T-cell (primary cell): ENCODE measurements around the gene PIK3AP1. TPM values are rescaled to one million over a fixed set of nuclear protein-coding genes. Genes with fewer than 3 reads are reported as not detected.

Experiments used
- ATAC-seq, 4 experiments: fragments of 200-7000 bp in 3 of 4; fragments of 150-1000 bp in 1 of 4; cut with Tn5 transposase; replicated peaks in 1 of 4; 1 replicate in 3 of 4; 2 replicates in 1 of 4; pipeline ENCODE4 v1.10.0; 2021; ENCODE audit warnings: moderate library complexity in 3 of 4, mild to moderate bottlenecking in 2 of 4, moderate number of reproducible peaks in 1 of 4
- CTCF ChIA-PET, 2 donors: fragments of 300-600 bp; sonication (Branson Sonifier 250); formaldehyde crosslinking; loops; one replicate each; lab custom pipeline; 2022; ENCODE audit warnings: antibody characterized with exemption in 2 of 2; lab: Charles Lee
- POLR2A ChIA-PET, 2 donors: fragments of 300-600 bp; sonication (Branson Sonifier 250); formaldehyde crosslinking; loops; one replicate each; lab custom pipeline; 2022; ENCODE audit warnings: antibody characterized with exemption in 2 of 2; lab: Charles Lee
- DNase-seq, 35 experiments: peaks; one replicate each; pipeline versions ENCODE4 v3.0.0 to v3.0.0-alpha.2; 2013 to 2023
- H3K27ac ChIP-seq: one replicate; pipeline ENCODE4 v1.5.1; 2013; ENCODE audit warnings: low read length
- H3K27me3 ChIP-seq, 2 experiments: replicated peaks in 1 of 2; 1 replicate in 1 of 2; 2 replicates in 1 of 2; pipeline versions ENCODE4 v1.6.1 to v1.7.0; 2013; ENCODE audit warnings: low read length in 1 of 2, mixed read lengths in 1 of 2; ENCODE audit not compliant: control insufficient read depth in 2 of 2, insufficient read depth in 2 of 2; ENCODE audit errors: extremely low read depth in 1 of 2
- H3K36me3 ChIP-seq, 2 donors: 1 replicate in 1 of 2; 2 replicates in 1 of 2; pipeline versions ENCODE4 v1.6.1 to v1.7.0; 2013; ENCODE audit warnings: low read length in 1 of 2; ENCODE audit not compliant: control insufficient read depth in 2 of 2, insufficient read depth in 1 of 2; ENCODE audit errors: extremely low read depth in 1 of 2
- H3K4me1 ChIP-seq, 2 experiments: 1 replicate in 1 of 2; 2 replicates in 1 of 2; pipeline versions ENCODE4 v1.6.1 to v1.7.0; 2013; ENCODE audit warnings: low read length in 2 of 2, mixed read lengths in 1 of 2; ENCODE audit not compliant: insufficient read depth in 2 of 2, control insufficient read depth in 1 of 2; ENCODE audit errors: extremely low read depth in 1 of 2
- H3K4me3 ChIP-seq, 2 donors: 1 replicate in 1 of 2; 2 replicates in 1 of 2; pipeline versions ENCODE4 v1.5.1 to v1.7.0; 2013; ENCODE audit warnings: mild to moderate bottlenecking in 2 of 2, low read length in 1 of 2, moderate library complexity in 1 of 2; ENCODE audit not compliant: control insufficient read depth in 1 of 2; ENCODE audit errors: extremely low read depth in 1 of 2
- H3K9me3 ChIP-seq: 2 replicates; pipeline ENCODE4 v1.7.0; 2013
- H3K27ac Mint-ChIP-seq, 2 donors: one replicate each; pipeline ENCODE4 v1.8.0; 2020 to 2021; ENCODE audit warnings: mild to moderate bottlenecking in 2 of 2, mixed read lengths in 2 of 2
- H3K27me3 Mint-ChIP-seq, 2 donors: one replicate each; pipeline ENCODE4 v1.8.0; 2021 to 2022; ENCODE audit warnings: mixed read lengths in 2 of 2
- H3K36me3 Mint-ChIP-seq: one replicate; pipeline ENCODE4 v1.8.0; 2021; ENCODE audit warnings: mixed read lengths
- H3K4me1 Mint-ChIP-seq, 3 donors: one replicate each; pipeline ENCODE4 v1.8.0; 2020 to 2022; ENCODE audit warnings: mixed read lengths in 3 of 3, mild to moderate bottlenecking in 1 of 3
- H3K4me3 Mint-ChIP-seq, 3 donors: one replicate each; pipeline ENCODE4 v1.8.0; 2020 to 2022; ENCODE audit warnings: mild to moderate bottlenecking in 3 of 3, mixed read lengths in 3 of 3, moderate library complexity in 3 of 3
- H3K9me3 Mint-ChIP-seq, 3 donors: one replicate each; pipeline ENCODE4 v1.8.0; 2020 to 2022; ENCODE audit warnings: mixed read lengths in 3 of 3
- whole genome bisulfite sequencing: methylation state at CpG from one replicate; pipeline ENCODE4 v1.1.5; 2013; ENCODE audit warnings: missing lambda C conversion rate; ENCODE audit not compliant: insufficient coverage; 5-methylcytosine and 5-hydroxymethylcytosine counted together
- total RNA-seq, 35 experiments: library from RNA in 6 of 35; stranded (reverse) in 6 of 35; fragments of 120-200 nt in 1 of 35; gene quantifications; one replicate each; pipeline versions ENCODE4 v1.2.1 to v1.2.4 and lab custom pipeline; 2013 to 2026

The PIK3AP1 gene
- total RNA-seq, 5 donors from 2014 or later (not counting 1 experiment from before 2014, with no cell fraction given), result 4.9 to 9.5 (median 7.9) TPM

DNA sequence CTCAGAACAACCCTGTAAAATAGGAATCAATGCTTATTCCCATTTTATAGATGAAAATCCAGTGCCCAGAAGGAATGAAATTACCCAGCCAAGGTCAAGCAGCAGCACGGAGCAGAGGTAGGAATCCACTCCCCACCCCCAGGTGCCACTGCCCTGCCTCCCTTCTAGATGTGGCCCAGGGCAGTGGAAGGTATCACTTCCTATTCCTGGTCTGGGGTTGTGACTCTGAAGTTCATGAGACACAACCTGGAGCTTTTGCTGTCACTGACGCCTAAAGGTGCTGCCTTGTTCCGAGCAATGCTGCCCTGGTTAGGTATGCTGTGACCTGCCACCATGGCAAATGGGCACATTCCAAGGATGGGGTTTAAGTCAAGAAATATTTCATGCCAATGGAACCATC, 53.6 kb downstream of the PIK3AP1 start:
- H3K27ac ChIP-seq, result no peak overlapping the region
- POLR2A ChIA-PET, result no interaction called here

DNA sequence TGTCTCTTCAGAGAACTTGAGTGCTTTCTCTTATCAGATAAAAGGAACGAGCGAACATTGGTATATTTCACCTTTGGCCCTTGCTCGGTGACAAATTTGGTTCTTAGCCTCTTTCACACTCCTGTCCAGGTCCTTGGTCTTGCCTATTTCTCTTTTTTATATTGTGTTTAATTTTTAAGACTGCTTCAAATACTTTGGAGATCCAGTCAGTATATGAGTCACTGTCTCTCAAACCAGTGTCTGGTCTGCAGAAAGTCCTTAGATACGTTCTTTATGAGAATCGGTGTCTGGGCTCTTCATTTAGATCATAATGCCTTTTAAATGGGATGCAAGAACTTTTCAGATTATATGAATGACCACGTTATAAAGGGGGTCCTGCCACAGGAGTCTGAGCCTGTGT, 55.0 kb downstream of the PIK3AP1 start:
- Histone ChIP-seq H3K4me1 (peaks cover 0 to 15% of the 10 kb centered on the region in 2 experiments), H3K27me3 (no peaks in the 10 kb centered on the region), H3K4me3 (no peak overlapping the region), H3K36me3 (no peaks in the 10 kb centered on the region), H3K9me3 (no peaks in the 10 kb centered on the region), H3K27ac (no peak overlapping the region)
- Mint-ChIP-seq H3K27me3 (no peaks in the 10 kb centered on the region), H3K4me3 (no peak overlapping the region), H3K36me3 (no peaks in the 10 kb centered on the region), H3K9me3 (no peaks in the 10 kb centered on the region), H3K4me1 (peaks cover 0 to 14% (median under 1%) of the 10 kb centered on the region in 3 donors), H3K27ac (no peak overlapping the region)
- no peak for ATAC-seq
- ChIA-PET CTCF (no interaction called here), POLR2A (no interaction called here)
- no peak for DNase-seq
- 82% methylated on average over 3 of the region's 6 CpGs for WGBS

More for the DNA sequence above, 53.6 kb downstream of the PIK3AP1 start:
- DNase-seq, result no peak
- H3K4me3 Mint-ChIP-seq, result no peak overlapping the region
- Histone ChIP-seq H3K9me3 (no peaks in the 10 kb centered on the region), H3K27me3 (no peaks in the 10 kb centered on the region), H3K4me1 (peaks cover 0 to 27% of the 10 kb centered on the region in 2 experiments), H3K36me3 (no peaks in the 10 kb centered on the region), H3K4me3 (no peak overlapping the region)
- no peaks in the 10 kb centered on the region for H3K27me3 Mint-ChIP-seq
- ATAC-seq, result no peak
- H3K27ac Mint-ChIP-seq, result no peak overlapping the region
- no peaks in the 10 kb centered on the region for H3K9me3 Mint-ChIP-seq
- CTCF ChIA-PET, result no interaction called here
- 100% methylated on average over 2 of the region's 3 CpGs for WGBS
- peaks cover 0 to 28% (median 6%) of the 10 kb centered on the region in 3 donors for H3K4me1 Mint-ChIP-seq
- no peaks in the 10 kb centered on the region for H3K36me3 Mint-ChIP-seq

DNA sequence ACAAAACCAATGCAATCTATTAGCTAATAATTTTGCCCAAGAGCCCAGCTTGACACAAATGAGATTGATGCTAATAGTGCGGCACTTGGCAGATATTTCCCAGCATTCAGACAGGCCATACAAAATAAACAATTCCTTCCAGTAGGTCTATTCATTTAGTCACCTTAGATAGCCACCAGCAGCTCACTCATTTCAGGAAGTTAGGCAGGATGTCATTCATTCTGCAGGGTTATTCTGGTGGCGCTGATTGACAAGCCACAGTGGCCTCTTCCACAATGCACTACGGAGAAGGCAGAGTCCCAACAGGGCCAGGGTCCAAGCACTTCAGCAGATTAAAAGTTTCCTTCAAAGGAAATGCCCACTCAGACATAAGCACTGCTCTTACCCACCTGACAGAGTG, 55.8 kb downstream of the PIK3AP1 start:
- POLR2A ChIA-PET, result interaction anchor here in 1 of 2 donors (0.5 kb wide), 1 partner anchor 148 kb away, joined by 7 read pairs; no protein-coding TSS in a partner anchor
- H3K27me3 Mint-ChIP-seq, result no peaks in the 10 kb centered on the region
- no peak overlapping the region for H3K27ac ChIP-seq
- peaks cover 0 to 8% of the 10 kb centered on the region in 2 experiments for H3K4me1 ChIP-seq
- no peaks in the 10 kb centered on the region for H3K9me3 ChIP-seq
- H3K27ac Mint-ChIP-seq, result no peak overlapping the region
- no peaks in the 10 kb centered on the region for H3K27me3 ChIP-seq
- CTCF ChIA-PET, result interaction anchor here in 1 of 2 donors (0.5 to 1.2 kb wide), 3 partner anchors 16 to 186 kb away, joined by 3 read pairs; no protein-coding TSS in a partner anchor
- ATAC-seq (no peak), DNase-seq (no peak)
- H3K4me1 Mint-ChIP-seq, result peaks cover 0 to 13% (median 0%) of the 10 kb centered on the region in 3 donors
- no peaks in the 10 kb centered on the region for H3K36me3 ChIP-seq
- H3K9me3 Mint-ChIP-seq, result no peaks in the 10 kb centered on the region
- H3K36me3 Mint-ChIP-seq, result no peaks in the 10 kb centered on the region
- 39% methylated on average over 3 of the region's 3 CpGs for WGBS
- H3K4me3 Mint-ChIP-seq, result no peak overlapping the region
- H3K4me3 ChIP-seq, result no peak overlapping the region

DNA sequence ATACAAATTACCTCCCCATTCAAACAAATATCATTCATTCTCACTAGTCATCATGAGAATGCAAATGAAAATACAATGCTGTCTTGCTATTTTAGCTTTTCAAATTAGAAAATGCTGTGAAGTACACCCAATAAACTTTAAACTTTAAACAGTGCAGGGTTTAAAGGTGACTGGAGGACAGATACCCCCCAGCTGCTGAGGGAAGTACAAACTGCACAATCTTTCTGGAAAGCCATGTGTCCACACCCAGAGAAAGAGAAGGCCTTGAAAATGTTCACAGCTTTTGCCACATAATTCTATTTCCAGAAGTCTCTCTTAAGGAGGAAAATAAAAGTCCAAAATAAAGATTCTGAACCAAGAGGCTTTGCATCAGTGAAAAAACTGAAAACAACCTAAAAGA, 56.5 kb downstream of the PIK3AP1 start:
- Histone ChIP-seq H3K4me1 (peaks cover 0 to 3% of the 10 kb centered on the region in 2 experiments), H3K4me3 (no peak overlapping the region), H3K27ac (no peak overlapping the region), H3K27me3 (no peaks in the 10 kb centered on the region), H3K36me3 (no peaks in the 10 kb centered on the region), H3K9me3 (no peaks in the 10 kb centered on the region)
- Mint-ChIP-seq H3K4me3 (no peak overlapping the region), H3K27ac (no peak overlapping the region), H3K36me3 (no peaks in the 10 kb centered on the region), H3K27me3 (no peaks in the 10 kb centered on the region), H3K4me1 (peaks cover 0 to 13% (median 0%) of the 10 kb centered on the region in 3 donors), H3K9me3 (no peaks in the 10 kb centered on the region)
- ChIA-PET POLR2A (no interaction called here), CTCF (interaction anchor here in 1 of 2 donors (1.2 kb wide), 1 partner anchor 43 kb away, joined by 3 read pairs; no protein-coding TSS in a partner anchor)
- DNase-seq (no peak), ATAC-seq (no peak)

DNA sequence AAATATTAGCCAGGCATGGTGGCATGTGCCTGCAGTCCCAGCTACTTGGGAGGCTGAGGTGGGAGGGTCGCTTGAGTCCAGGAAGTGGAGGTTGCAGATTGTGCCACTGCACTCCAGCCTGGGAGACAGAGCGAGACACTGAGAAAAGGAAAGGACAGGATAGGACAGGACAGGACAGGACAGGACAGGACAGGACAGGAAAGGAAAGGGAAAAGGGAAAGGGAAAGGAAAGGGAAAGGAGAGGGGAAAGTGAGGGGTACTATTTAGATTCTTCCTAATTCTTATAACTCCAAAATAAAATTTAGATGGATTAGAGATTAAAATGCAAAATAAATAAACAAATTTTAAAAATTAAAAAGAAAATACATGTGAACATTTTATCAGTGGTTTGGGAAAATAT, 58.7 kb downstream of the PIK3AP1 start:
- H3K36me3 ChIP-seq, result no peaks in the 10 kb centered on the region
- H3K36me3 Mint-ChIP-seq, result no peaks in the 10 kb centered on the region
- no peaks in the 10 kb centered on the region for H3K27me3 ChIP-seq
- WGBS, result 93% methylated on average over 2 of the region's 2 CpGs
- no peaks in the 10 kb centered on the region for H3K9me3 Mint-ChIP-seq
- DNase-seq (no peak), ATAC-seq (no peak)
- POLR2A ChIA-PET, result no interaction called here
- no peak overlapping the region for H3K4me3 Mint-ChIP-seq
- CTCF ChIA-PET, result no interaction called here
- H3K9me3 ChIP-seq, result no peaks in the 10 kb centered on the region
- H3K27me3 Mint-ChIP-seq, result no peaks in the 10 kb centered on the region
- H3K27ac Mint-ChIP-seq, result no peak overlapping the region
- no peak overlapping the region for H3K27ac ChIP-seq
- H3K4me1 Mint-ChIP-seq, result peaks cover 0 to 20% (median 0%) of the 10 kb centered on the region in 3 donors
- H3K4me3 ChIP-seq, result no peak overlapping the region
- H3K4me1 ChIP-seq, result peaks cover 0 to 12% of the 10 kb centered on the region in 2 experiments

DNA sequence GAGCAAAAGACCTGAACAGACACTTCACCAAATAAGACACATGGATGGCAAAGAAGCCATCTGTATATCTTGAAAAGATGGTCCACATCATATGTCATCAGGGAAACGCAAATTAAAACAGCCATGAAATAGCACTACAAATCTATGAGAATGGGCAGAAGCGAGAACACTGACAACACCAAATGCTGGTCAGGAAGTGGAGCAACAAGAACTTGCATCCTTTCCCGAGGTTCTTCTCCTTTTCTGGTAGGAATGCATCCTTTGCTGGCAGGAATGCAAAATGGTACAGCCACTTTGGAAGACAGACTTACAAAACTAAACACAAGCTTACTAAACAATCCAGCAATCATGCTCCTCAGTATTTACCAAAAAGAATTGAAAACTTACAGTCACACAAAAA, 60.0 kb downstream of the PIK3AP1 start:
- Mint-ChIP-seq H3K4me3 (no peak overlapping the region), H3K9me3 (peaks cover 0 to 4% (median 4%) of the 10 kb centered on the region in 3 donors), H3K4me1 (peaks cover 0 to 23% (median 0%) of the 10 kb centered on the region in 3 donors), H3K27me3 (no peaks in the 10 kb centered on the region), H3K36me3 (peaks cover 7% of the 10 kb centered on the region), H3K27ac (no peak overlapping the region)
- POLR2A ChIA-PET, result no interaction called here
- Histone ChIP-seq H3K27ac (no peak overlapping the region), H3K4me1 (peaks cover 0 to 21% of the 10 kb centered on the region in 2 experiments), H3K27me3 (no peaks in the 10 kb centered on the region), H3K36me3 (no peaks in the 10 kb centered on the region), H3K9me3 (no peaks in the 10 kb centered on the region), H3K4me3 (no peak overlapping the region)
- DNase-seq (no peak), ATAC-seq (no peak)
- CTCF ChIA-PET, result interaction anchor here in 1 of 2 donors (0.5 kb wide), 1 partner anchor 18 kb away, joined by 3 read pairs; no protein-coding TSS in a partner anchor
- WGBS, result 90% methylated on average over 2 of the region's 3 CpGs
